GM19025 (cell line): ENCODE results near the gene TEDC2.
"Not testable (repeated sequence)": the region's sequence is repeated elsewhere in the genome, so short reads cannot be mapped to it uniquely, and the experiment has no call there.

Source experiments
- ATAC-seq: cut with Tn5 transposase; IDR thresholded peaks from one replicate; pipeline ENCODE4 v1.9.1; 2021; ENCODE audit warnings: mild to moderate bottlenecking, low read depth, moderate library complexity; ENCODE audit not compliant: unreplicated experiment

TEDC2 gene, protein sequence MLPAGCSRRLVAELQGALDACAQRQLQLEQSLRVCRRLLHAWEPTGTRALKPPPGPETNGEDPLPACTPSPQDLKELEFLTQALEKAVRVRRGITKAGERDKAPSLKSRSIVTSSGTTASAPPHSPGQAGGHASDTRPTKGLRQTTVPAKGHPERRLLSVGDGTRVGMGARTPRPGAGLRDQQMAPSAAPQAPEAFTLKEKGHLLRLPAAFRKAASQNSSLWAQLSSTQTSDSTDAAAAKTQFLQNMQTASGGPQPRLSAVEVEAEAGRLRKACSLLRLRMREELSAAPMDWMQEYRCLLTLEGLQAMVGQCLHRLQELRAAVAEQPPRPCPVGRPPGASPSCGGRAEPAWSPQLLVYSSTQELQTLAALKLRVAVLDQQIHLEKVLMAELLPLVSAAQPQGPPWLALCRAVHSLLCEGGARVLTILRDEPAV

DNA sequence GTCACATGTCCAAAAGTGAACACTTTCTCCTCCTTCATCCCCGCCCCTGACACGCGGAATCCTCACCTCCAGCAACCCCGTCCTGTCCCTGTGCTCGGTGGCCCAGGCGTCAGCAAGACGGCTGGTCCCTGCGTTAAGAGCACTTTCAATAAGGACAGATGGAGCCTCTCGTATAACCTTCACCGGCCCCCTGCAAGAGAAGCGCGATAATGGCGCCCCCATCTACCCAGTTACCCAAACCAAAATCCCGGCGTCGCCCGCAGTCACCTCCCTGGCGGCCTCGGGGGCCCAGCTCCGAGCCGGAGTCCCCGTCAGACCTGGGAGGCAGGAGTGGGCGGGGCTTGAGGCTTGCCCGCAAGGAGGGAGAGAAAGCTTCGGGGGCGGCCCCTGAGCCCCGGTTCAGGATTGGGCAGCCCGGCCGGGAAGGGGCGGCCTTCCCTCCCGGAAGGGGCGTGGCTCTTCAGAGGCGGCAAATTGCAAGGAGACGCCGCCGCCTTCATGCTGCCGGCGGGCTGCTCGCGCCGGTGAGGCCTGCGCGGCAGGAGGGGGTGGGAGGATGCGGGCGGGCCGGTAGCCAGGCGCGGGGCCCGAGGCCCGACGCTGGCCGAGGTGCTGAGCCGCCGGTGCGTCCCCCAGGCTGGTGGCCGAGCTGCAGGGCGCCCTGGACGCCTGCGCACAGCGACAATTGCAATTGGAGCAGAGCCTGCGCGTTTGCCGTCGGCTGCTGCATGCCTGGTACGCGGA is at the start of gene TEDC2:
TSS of gene TEDC2 (plus strand) at position 463 of the 744 bp plus-strand sequence. CDS start at position 499, 36 bp downstream.
- peak; percentile 95 for ATAC-seq

DNA sequence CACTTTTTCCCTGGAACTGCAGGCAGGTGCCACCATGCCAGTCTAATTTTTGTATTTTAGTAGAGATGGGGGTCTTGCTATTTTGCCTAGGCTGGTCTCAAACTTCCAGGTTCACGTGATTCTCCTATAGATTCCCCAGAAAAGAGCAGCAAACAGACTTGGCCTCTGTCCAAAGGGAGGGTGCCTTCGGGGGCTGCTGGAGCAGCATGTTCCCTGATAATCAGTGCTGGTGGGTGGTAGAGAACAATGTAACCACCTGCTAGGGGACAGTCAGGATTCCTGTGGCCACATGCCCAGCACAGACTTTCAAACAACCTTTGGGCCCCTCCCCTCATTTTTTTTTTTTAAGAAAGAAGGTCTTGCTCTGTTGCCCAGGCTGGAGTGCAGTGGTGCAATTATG is 44.8 kb upstream of the TEDC2 start:
- no peak for ATAC-seq

DNA sequence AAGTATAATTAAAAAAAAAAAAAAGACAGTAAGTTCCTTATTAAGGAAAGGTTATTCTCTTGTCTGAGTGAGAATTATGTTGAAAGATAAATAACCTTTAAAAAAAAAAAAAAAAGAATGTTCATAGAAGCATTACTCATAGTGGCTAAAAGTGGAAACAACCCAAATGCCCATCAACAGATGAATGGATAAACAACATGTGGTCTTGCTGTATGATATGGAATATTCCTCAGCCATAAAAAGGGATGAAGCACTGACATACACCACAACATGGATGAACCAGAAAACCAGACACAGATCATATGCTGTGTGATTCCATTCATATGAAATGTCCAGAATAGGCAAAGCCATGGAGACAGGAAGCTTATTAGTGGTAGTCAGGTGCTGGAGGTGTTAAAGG is 39.9 kb upstream of the TEDC2 start:
- ATAC-seq = no peak

DNA sequence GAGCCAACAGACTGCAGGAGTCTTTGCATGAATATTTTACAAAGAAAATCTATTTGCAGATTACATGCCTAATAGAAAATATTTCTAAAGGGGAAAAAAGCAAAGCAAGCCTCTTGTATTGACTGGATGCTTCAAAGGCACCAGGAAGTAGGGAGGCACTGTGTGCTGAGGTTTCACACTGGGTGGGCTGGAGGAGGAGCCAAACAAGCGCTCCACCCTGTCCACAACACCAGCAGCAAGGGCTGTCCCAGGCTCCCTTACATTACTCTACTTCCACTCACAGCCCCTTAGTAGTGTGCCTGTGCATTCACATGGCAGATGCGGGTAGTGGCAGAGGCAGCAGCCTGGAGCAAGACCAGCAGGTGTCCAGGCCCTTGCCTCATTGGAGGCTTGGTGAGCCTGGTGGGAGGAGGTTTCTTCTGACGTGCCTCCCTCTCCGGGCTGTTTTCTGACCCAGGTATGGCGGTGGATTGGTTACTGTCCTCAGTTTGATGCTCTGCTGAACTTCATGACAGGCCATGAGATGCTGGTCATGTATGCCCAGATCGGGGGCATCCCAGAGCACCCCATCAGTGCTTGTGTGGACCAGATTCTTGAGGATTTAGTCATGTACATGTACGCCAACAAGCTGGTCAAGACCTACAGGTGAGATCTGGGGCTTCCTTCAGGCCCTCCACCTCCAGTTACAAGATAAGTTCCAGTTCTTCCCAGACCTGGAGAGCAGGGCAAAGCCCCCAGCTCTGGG is 37.6 kb upstream of the TEDC2 start:
- ATAC-seq = no peak

DNA sequence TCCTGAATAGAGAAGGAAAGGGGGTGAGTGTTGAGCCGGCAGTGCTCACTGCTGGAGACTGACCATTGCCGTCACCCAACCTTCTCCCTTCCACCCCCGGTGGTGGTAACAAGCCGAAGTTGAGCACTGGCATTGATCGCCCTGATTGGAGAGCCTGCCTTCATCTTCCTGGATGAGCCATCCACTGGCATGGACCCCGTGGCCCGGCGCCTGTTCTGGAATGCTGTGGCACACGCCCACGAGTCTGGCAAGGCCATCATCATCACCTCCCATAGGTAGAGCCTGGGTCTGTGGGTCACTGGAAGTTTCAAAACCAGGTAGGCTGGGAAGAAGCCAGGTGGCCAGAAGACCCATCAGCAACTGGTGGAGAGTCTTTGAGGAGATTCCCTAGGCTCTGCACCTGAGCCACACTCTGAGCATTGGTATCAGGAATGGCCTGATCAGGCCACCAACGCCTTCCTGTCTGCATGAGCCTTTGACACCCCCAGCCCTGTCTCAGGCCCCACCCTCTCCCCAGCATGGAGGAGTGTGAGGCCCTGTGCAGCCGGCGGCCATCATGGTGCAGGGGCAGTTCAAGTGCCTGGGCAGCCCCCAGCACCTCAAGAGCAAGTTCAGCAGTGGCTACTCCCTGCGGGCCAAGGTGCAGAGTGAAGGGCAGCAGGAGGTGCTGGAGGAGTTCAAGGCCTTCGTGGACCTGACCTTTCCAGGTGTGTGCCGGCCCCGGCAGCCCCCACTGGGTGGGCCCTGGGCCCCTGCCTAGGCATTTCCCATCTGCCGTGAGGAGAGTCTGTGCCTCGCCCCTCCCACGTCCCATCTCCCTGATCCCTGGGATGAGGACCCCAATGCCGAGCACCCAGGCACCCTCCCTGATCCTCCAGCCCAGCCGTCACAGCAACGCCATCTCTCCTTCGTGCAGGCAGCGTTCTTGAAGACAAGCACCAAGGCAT is 35.6 kb upstream of the TEDC2 start:
- ATAC-seq = no peak

DNA sequence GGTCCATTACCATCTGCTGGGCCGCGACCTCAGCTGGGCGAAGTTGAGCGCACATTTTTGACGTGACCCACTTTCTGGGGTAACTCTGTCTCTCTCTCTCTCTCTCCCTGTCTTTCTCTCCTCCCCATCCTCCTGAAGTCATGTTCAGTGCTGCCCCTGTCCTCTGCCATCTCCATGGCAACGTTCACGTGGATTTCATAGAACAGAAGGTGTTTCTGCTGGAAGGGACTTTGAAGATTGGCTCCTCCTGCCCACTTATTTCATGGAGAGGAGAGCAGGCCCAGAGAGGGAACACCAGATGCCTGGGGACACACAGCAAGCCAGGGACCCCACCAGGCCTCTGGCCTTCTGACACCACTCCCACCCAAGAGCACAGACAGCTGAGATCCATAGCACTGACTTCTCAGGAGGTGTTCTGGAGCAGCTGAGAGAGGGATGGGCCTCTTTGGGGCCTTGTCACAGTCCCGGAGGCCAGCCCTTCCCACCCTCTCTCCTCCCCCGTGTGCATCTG is 34.8 kb upstream of the TEDC2 start:
- ATAC-seq = no peak

DNA sequence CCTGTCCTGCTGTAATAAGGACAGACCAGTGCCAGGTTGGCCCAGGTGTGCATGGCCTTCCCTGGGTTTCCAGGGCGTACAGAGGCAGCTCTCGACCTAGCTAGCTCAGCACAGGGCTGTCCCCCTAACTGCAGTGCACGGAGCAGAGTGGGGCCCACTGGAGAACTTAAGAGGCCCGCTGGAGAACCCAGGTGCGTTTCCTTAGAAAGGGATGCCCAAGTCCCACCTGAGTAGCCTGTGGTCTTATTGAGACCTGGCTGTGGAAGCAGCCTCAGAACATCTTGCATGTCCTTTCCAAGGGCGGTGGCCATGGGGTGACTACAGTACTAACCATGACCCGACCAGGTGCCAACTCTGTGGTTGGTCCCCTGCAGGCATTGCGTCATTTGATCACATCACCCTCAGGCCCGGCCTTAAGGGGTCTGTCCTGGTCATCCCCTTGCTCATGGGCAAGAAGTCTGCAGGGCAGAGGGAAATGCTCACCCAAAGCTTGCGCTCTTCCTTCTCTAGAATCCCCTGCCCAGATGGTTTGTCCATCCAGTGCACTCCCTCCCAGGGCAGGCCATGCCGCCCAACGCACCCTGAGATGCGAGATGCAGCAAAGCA is 34.0 kb upstream of the TEDC2 start:
- ATAC-seq = no peak

DNA sequence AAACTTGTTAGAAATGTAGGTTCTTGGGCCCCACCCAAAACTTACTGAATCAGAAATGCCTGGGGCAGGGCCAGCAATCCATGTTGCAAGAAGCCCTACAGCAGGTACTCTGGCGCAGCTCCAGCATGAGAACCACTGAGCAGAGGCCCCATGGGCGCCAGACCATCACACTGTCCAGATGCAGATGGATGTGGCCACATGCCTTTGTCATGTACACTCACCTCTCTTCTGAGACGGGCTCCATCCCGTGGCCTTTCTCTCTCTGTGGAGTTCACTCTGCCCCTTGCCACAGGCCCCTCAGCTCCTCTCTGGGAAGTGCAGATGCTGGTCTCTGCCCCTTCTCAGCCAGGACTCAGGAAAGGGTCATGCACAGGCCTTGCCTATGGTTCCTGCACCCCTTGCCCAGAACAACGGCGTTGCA is 33.0 kb upstream of the TEDC2 start:
- no peak for ATAC-seq

DNA sequence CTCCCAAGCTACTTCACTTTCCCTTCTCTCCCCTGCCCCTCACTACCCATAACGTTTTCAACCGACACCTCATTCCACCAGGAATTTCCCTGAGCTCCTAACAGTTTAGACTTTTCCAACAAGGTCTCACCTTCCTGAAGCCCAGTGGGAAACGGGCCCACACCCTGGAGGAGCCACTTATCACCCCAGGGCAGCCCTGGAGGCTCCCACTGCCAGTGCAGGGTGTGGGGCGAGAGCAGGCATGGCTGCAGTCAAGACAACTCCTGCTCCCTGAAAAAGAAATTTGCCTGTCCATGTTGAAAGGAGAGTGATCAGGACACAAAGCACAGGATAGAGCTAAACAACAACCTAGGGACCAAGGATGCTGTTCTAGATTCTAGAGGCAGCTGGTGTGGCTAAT is 32.4 kb upstream of the TEDC2 start:
- no peak for ATAC-seq

DNA sequence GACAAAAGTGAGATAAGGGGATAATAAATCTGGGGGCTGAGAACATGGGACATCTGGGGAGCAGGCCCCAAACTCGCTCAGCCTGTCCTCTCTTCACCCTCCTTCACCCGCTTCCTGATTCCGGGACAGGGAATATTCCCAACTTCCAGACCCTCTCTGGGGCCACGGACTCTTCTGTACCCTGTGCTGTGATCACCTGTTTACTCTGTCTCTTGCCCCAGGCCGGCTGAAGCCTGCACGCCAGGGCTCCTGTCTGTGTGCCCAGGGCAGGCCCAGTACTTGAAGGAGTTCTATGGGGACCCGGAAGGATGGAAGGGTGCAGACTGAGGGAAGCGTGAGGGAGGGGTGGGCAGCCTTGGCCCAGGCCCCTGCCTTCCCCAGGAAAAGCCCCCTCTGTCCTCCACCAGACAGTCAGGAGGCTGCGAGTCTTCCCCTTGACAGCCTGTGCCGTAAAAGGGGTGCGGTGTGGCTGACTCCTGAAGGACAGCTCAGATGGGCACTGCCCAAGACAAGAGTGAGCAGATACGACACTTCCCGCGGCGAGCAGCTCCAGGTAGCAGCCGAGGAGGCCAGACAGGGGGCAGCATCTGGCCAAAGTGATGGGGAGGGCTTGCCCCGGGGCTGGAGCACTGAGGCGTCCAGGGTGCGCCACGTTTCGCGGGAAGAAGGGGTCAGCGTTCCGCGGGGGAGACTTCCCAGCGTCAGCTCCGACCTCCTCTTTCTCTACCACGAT is 31.7 kb upstream of the TEDC2 start:
- ATAC-seq = no peak

DNA sequence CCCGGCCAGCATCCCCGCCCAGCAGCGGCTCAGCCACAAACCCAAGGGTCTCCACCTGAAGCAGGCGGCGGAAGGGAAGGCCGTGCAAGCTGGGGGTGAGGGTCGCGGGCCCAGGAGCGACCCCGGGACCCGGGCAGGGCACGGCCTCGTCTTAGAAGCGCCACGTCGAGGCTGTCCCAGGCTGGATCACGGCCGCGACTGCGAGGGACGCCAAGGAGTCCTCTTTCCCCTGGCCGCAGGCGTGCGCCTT is 31.2 kb upstream of the TEDC2 start:
- ATAC-seq = peak; percentile 11

DNA sequence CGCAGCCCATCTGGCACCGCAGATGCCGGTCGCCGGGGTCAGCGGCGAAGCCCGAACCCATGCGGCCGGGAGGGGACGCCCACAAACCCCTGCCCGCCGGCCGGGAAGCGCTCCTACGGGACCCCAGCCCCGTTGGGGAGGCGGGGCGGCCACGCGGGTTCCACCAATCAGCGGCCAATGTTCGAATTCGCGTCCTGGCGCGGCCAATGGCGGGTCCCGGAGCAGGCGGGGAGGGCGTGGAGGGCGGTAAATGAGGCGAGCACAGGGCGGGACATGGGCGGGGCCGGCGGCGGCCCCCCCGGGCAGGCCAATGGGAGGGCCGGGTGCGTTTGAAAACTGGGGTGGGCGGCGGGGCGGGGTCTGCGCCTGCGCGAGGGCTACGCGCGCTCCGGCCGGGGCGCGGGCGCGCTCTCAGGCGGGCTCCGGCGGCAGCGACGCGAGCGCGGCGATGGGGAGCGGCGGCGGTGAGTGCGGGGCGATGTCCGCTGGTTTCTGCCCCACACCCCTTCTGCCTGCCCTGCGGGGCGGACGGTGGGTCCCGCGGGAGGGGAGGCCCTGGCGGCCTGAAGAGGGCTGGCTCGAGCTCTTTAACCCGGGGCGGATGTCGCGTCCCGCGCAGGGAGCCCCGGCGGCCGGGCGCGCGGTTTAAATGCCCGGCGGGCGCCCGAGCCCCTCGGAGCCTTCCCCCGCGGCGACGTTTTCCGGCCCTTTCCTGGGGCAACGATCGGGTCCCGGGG is 30.7 kb upstream of the TEDC2 start, which contains the start of gene CCNF:
TSS of gene CCNF (plus strand) at position 414 of the 737 bp plus-strand sequence. CDS start at position 449, 35 bp downstream.
- peak; percentile 83 for ATAC-seq

DNA sequence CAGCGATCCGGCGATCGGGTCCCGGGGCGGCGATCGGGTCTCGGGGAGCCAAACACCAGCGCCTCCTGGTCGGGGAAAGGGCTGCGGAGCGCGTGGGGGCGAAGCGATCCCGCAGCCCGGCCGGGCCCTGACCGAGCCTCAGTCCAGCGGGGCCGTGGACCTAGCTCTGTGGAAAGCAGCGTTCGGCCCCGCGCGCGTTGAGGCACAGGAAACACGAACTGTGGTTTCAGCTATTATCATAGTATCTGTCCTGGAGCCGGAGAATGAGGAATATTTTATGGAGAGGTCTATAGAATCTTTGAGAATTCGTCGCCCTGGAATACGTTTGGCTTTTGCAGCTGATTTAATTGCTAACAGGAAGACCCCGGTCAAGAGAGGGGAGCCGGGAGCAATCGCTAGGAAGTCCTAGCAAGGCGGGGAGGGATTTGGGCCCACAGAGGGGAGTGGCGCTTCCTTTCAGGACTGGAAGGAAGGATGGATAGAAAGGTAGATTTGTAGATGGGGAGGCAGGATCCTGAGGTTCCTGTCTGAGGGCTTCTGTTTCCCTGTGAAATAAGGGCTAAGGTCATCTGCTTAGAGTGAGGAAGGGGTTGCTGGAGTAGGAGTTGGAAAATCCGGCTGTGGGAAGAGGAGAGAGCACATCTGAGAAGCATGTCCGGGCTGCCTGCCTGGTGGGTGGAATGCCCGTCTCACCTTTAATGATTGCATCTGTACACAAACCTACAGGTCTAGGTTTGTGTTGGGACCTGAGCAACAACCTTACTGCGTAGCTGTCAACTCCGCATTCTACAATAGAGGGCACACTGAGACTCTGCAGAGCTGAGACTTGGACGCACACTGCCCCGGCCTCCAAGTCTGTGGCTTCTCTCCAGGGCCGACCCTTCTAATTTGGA is 29.9 kb upstream of the TEDC2 start:
- ATAC-seq = no peak

DNA sequence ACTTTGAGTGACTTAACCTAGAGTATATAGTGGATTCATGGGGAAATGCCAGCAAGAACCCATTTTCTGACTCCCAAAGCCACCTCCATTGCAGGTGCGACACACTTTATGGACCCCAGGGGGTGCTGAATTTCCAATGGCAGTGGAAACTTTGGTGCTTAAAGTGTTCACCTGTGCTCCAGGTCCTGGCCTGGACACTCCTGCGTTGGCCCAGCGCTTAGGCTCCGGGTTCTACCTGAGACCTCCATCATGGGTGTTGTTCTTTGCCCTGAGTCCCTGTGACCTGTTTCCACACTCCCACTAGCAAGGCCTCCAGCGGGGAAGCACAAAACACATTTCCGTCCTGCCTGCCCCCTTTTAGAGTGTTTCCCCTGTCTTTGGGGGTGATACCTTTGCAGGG is 27.6 kb upstream of the TEDC2 start:
- ATAC-seq = no peak

DNA sequence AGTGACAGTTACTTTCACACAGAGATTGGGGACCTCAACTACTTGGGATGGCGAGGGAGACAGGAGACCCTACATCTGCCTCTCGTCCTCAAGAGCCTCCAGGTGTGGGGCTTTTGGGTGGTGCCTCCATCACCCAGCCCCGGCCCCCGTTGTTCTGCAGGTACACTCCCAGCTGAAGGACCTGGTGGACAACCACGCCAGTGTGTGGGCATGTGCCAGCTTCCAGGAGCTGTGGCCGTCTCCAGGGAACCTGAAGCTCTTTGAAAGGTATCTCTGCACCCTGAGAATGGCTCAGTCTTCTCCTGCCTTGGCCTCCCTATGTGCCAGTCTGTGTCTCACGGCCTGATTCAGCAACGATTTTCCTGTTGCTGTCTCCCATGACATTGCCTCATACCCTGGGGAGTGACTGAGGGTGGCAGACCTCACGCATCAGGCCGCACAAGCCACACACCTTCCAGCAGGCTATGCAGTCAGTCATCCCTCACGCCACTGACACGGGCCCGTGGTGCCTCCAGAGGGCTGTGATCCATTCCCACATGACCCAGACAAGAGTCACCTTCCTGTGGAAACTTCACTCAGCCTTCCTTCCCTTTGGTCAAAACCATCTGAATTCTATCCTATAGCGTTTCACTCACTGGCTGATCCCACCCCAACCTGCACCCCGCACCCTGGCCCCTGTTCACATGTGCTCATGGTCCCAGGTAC is 27.0 kb upstream of the TEDC2 start:
- ATAC-seq = no peak

DNA sequence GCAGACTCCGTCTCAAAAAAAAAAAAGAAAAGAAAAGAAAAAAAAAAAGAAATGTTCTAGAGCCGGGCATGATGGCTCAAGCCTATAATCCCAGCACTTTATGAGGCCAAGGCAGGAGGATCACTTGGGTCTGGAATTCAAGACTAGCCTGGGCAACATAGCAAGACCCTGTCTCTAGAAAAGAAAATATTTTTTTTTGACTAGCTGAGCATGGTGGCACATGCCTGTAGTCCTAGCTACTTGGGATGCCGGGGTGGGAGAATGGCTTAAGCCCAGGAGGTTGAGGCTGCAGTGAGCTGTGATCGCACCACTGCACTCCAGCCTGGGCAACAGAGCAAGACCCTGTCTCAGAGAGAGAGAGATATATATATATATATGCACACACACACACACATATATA is 24.7 kb upstream of the TEDC2 start:
- not testable (repeated sequence) for ATAC-seq

DNA sequence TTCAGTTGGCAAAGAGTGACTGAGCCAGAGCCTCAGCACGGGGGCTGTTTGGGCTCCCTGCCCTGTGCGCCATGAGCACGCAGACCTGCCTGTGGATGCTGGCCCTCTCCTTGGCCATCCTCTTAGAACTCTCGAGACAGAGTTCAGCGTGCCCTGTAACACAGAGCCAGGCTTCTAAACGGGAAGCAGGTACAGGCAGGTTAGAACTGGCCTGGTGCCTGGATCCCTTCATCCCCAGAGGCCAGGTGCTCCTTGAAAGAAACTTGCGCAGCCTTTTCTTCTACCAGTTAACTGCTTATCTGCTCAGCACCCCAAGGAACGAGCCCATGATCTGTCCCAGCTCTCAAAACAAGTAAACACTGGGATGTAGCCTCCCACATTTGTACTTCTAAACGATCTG is 23.8 kb upstream of the TEDC2 start:
- no peak for ATAC-seq
